ENCODE results near the gene ERCC3. TPM values are rescaled to one million over a fixed set of nuclear protein-coding genes. Genes with fewer than 3 reads are reported as not detected.

The ERCC3 gene
- total and polyA plus RNA-seq, 2 of the 13 experiments (the other 11 are each of a cell fraction or from before 2014, with no cell fraction given): 49.7 to 64.6 TPM

DNA sequence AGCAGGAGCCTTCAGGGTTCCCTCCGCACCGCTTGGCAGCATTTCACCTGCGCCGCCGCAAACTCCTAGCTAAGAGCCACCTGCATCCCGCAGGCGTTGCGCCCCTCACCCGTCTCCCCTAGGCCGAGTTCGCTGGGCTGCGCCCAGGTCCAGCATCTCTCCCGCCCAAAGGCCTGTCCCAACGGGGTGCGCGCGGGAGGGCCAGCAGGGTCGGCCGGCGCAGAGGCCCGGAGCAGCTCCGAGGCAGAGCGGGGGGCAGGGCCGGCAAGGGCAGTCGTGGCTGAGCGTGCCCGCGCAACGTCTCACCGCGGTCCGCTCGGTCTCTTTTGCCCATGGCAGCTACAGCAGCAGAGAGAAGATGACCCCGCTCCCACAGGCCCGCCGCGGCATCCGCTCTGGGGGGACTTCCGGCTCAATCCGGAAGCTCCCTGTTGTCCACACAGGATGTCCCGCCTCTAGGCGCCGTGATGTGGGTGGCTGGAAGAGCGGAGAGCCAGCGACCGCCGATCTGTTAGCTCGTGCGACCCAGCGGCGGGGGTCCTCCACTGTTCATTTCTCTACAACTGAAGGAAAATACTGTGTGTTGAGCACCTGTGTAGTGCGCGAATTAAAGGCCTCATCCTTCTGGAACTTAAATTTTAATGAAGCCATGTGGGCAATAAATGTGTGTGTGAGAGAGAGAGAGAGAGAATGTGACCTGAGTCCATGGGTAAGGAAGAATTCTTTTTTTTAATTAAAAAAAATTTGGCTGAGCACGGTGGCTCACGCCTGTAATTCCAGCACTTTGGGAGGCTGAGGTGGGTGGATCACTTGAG, at the start of gene ERCC3 (continued):
- TF ChIP-seq SSRP1 (CRISPR knock-in tag; IDR thresholded peaks at IDR 0.05): no peak
- TF ChIP-seq, protein P1, sequence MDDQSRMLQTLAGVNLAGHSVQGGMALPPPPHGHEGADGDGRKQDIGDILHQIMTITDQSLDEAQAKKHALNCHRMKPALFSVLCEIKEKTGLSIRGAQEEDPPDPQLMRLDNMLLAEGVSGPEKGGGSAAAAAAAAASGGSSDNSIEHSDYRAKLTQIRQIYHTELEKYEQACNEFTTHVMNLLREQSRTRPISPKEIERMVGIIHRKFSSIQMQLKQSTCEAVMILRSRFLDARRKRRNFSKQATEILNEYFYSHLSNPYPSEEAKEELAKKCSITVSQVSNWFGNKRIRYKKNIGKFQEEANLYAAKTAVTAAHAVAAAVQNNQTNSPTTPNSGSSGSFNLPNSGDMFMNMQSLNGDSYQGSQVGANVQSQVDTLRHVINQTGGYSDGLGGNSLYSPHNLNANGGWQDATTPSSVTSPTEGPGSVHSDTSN (CRISPR knock-in tag; IDR thresholded peaks at IDR 0.05; ENCODE audit: borderline replicate concordance): no peak
- peak; percentile 54; the same call in 1 of the 2 replicates for TF ChIP-seq SOX5 (CRISPR knock-in tag; IDR thresholded peaks at IDR 0.05; ENCODE audit: borderline replicate concordance)
- TF ChIP-seq, protein P2, sequence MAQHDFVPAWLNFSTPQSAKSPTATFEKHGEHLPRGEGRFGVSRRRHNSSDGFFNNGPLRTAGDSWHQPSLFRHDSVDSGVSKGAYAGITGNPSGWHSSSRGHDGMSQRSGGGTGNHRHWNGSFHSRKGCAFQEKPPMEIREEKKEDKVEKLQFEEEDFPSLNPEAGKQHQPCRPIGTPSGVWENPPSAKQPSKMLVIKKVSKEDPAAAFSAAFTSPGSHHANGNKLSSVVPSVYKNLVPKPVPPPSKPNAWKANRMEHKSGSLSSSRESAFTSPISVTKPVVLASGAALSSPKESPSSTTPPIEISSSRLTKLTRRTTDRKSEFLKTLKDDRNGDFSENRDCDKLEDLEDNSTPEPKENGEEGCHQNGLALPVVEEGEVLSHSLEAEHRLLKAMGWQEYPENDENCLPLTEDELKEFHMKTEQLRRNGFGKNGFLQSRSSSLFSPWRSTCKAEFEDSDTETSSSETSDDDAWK (CRISPR knock-in tag; IDR thresholded peaks at IDR 0.05): no peak
- TF ChIP-seq, protein P3, sequence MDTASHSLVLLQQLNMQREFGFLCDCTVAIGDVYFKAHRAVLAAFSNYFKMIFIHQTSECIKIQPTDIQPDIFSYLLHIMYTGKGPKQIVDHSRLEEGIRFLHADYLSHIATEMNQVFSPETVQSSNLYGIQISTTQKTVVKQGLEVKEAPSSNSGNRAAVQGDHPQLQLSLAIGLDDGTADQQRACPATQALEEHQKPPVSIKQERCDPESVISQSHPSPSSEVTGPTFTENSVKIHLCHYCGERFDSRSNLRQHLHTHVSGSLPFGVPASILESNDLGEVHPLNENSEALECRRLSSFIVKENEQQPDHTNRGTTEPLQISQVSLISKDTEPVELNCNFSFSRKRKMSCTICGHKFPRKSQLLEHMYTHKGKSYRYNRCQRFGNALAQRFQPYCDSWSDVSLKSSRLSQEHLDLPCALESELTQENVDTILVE (CRISPR knock-in tag; IDR thresholded peaks at IDR 0.05): peak; percentile 74
- no peak for TF ChIP-seq TOE1 (CRISPR knock-in tag; IDR thresholded peaks at IDR 0.05)
- TF ChIP-seq AGO1 (IDR thresholded peaks at IDR 0.05; ENCODE audit: low read depth, low read length, poor library complexity, severe bottlenecking): peak; percentile 75
- TF ChIP-seq ZNF510 (CRISPR knock-in tag; IDR thresholded peaks at IDR 0.05; ENCODE audit: low read depth): no peak
- TF ChIP-seq ARNT (IDR thresholded peaks at IDR 0.05): no peak
- no peak for TF ChIP-seq MTA3 (CRISPR knock-in tag; IDR thresholded peaks at IDR 0.05)
- peak; percentile 62 for TF ChIP-seq ZNF264 (CRISPR knock-in tag; IDR thresholded peaks at IDR 0.05)
- TF ChIP-seq ATF7-NPFF (CRISPR knock-in tag; IDR thresholded peaks at IDR 0.05; ENCODE audit: low read depth): peak; percentile 89
- TF ChIP-seq, protein P4, sequence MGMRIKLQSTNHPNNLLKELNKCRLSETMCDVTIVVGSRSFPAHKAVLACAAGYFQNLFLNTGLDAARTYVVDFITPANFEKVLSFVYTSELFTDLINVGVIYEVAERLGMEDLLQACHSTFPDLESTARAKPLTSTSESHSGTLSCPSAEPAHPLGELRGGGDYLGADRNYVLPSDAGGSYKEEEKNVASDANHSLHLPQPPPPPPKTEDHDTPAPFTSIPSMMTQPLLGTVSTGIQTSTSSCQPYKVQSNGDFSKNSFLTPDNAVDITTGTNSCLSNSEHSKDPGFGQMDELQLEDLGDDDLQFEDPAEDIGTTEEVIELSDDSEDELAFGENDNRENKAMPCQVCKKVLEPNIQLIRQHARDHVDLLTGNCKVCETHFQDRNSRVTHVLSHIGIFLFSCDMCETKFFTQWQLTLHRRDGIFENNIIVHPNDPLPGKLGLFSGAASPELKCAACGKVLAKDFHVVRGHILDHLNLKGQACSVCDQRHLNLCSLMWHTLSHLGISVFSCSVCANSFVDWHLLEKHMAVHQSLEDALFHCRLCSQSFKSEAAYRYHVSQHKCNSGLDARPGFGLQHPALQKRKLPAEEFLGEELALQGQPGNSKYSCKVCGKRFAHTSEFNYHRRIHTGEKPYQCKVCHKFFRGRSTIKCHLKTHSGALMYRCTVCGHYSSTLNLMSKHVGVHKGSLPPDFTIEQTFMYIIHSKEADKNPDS (CRISPR knock-in tag; IDR thresholded peaks at IDR 0.05): no peak
- TF ChIP-seq, protein P5, sequence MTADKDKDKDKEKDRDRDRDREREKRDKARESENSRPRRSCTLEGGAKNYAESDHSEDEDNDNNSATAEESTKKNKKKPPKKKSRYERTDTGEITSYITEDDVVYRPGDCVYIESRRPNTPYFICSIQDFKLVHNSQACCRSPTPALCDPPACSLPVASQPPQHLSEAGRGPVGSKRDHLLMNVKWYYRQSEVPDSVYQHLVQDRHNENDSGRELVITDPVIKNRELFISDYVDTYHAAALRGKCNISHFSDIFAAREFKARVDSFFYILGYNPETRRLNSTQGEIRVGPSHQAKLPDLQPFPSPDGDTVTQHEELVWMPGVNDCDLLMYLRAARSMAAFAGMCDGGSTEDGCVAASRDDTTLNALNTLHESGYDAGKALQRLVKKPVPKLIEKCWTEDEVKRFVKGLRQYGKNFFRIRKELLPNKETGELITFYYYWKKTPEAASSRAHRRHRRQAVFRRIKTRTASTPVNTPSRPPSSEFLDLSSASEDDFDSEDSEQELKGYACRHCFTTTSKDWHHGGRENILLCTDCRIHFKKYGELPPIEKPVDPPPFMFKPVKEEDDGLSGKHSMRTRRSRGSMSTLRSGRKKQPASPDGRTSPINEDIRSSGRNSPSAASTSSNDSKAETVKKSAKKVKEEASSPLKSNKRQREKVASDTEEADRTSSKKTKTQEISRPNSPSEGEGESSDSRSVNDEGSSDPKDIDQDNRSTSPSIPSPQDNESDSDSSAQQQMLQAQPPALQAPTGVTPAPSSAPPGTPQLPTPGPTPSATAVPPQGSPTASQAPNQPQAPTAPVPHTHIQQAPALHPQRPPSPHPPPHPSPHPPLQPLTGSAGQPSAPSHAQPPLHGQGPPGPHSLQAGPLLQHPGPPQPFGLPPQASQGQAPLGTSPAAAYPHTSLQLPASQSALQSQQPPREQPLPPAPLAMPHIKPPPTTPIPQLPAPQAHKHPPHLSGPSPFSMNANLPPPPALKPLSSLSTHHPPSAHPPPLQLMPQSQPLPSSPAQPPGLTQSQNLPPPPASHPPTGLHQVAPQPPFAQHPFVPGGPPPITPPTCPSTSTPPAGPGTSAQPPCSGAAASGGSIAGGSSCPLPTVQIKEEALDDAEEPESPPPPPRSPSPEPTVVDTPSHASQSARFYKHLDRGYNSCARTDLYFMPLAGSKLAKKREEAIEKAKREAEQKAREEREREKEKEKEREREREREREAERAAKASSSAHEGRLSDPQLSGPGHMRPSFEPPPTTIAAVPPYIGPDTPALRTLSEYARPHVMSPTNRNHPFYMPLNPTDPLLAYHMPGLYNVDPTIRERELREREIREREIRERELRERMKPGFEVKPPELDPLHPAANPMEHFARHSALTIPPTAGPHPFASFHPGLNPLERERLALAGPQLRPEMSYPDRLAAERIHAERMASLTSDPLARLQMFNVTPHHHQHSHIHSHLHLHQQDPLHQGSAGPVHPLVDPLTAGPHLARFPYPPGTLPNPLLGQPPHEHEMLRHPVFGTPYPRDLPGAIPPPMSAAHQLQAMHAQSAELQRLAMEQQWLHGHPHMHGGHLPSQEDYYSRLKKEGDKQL (CRISPR knock-in tag; IDR thresholded peaks at IDR 0.05; ENCODE audit: low read depth): 0 out of 2 replicates have a peak, but pooled peaks have one; percentile 36
- peak; percentile 98; the same call in 1 of the 2 replicates for TF ChIP-seq ZNF558 (CRISPR knock-in tag; IDR thresholded peaks at IDR 0.05; ENCODE audit: borderline replicate concordance)
- TF ChIP-seq ZNF329 (CRISPR knock-in tag; IDR thresholded peaks at IDR 0.05; ENCODE audit: low read depth): no peak
- peak; percentile 93 for TF ChIP-seq HES4 (CRISPR knock-in tag; IDR thresholded peaks at IDR 0.05; ENCODE audit: borderline replicate concordance)
- TF ChIP-seq ZNF292 (CRISPR knock-in tag; IDR thresholded peaks at IDR 0.05; ENCODE audit: borderline replicate concordance, low read depth): no peak; the same call in 1 of the 2 replicates
